ENCODE data around the gene KLHDC4. TPM values are rescaled to one million over a fixed set of nuclear protein-coding genes. Genes with fewer than 3 reads are reported as not detected.
A peak's percentile ranks its signal among the peaks of the same experiment; 100 is the strongest.

KLHDC4 gene
- total and polyA plus RNA-seq, 9 of the 15 experiments (the other 6 are each of a cell fraction or from before 2014, with no cell fraction given): 1.3 to 68.1 (median 32.8) TPM

- no peak for TF ChIP-seq NFIX (CRISPR knock-in tag; IDR thresholded peaks at IDR 0.05; ENCODE audit: low read depth)
- no peak for TF ChIP-seq ZNF79 (CRISPR knock-in tag; IDR thresholded peaks at IDR 0.05; ENCODE audit: low read depth)
- no peak for TF ChIP-seq TRIM28 (IDR thresholded peaks at IDR 0.05)
- TF ChIP-seq ZNF707 (CRISPR knock-in tag; conservative IDR thresholded peaks at IDR 0.05): no peak
- TF ChIP-seq SNRNP70 (optimal IDR thresholded peaks at IDR 0.05; ENCODE audit: low read depth, low read length): no peak
- TF ChIP-seq ZNF766 (CRISPR knock-in tag; conservative IDR thresholded peaks at IDR 0.05): no peak
- no peak for TF ChIP-seq HNRNPLL (IDR thresholded peaks at IDR 0.05; ENCODE audit: low read depth, low read length, poor library complexity, severe bottlenecking)
- TF ChIP-seq ZNF518B (CRISPR knock-in tag; IDR thresholded peaks at IDR 0.05): no peak
- no peak for TF ChIP-seq CBFA2T2 (conservative IDR thresholded peaks at IDR 0.05)
- no peak for TF ChIP-seq GTF2B (IDR thresholded peaks at IDR 0.05; ENCODE audit: extremely low read depth, insufficient read length)
- peak; percentile 91 for TF ChIP-seq SUPT5H (IDR thresholded peaks at IDR 0.05)
- TF ChIP-seq MBD2 (IDR thresholded peaks at IDR 0.05; ENCODE audit: borderline replicate concordance, low read depth): peak; percentile 78; the same call in 1 of the 2 replicates
- TF ChIP-seq NFXL1 (CRISPR knock-in tag; IDR thresholded peaks at IDR 0.05): no peak
- peak; percentile 82 for TF ChIP-seq TAF7 (tag; IDR thresholded peaks at IDR 0.05)
- peak; percentile 95 for TF ChIP-seq MYC (IDR thresholded peaks at IDR 0.05; ENCODE audit: low read depth, low read length)
- TF ChIP-seq MYC (CRISPR knock-in tag; IDR thresholded peaks at IDR 0.05; ENCODE audit: borderline replicate concordance, low read depth): no peak
- peak; percentile 18; the same call in 1 of the 2 replicates for TF ChIP-seq HLTF (IDR thresholded peaks at IDR 0.05)
- TF ChIP-seq, protein P1, sequence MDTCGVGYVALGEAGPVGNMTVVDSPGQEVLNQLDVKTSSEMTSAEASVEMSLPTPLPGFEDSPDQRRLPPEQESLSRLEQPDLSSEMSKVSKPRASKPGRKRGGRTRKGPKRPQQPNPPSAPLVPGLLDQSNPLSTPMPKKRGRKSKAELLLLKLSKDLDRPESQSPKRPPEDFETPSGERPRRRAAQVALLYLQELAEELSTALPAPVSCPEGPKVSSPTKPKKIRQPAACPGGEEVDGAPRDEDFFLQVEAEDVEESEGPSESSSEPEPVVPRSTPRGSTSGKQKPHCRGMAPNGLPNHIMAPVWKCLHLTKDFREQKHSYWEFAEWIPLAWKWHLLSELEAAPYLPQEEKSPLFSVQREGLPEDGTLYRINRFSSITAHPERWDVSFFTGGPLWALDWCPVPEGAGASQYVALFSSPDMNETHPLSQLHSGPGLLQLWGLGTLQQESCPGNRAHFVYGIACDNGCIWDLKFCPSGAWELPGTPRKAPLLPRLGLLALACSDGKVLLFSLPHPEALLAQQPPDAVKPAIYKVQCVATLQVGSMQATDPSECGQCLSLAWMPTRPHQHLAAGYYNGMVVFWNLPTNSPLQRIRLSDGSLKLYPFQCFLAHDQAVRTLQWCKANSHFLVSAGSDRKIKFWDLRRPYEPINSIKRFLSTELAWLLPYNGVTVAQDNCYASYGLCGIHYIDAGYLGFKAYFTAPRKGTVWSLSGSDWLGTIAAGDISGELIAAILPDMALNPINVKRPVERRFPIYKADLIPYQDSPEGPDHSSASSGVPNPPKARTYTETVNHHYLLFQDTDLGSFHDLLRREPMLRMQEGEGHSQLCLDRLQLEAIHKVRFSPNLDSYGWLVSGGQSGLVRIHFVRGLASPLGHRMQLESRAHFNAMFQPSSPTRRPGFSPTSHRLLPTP (IDR thresholded peaks at IDR 0.05; ENCODE audit: borderline replicate concordance, extremely low read depth, insufficient read length): no peak
- peak; percentile 29; the same call in 1 of the 2 replicates for TF ChIP-seq JUN (IDR thresholded peaks at IDR 0.05; ENCODE audit: borderline replicate concordance, low read depth, low read length)
- no peak for TF ChIP-seq JUN (CRISPR knock-in tag; IDR thresholded peaks at IDR 0.05; ENCODE audit: borderline replicate concordance)
- peak; percentile 84 for TF ChIP-seq TAF9B (IDR thresholded peaks at IDR 0.05; ENCODE audit: partially characterized antibody)
These were observed at the start of gene KLHDC4 (continued) for GRCh38 chr16:87765776-87766484.
